Measurements from ENCODE around the gene NHLRC2. TPM values are rescaled to one million over a fixed set of nuclear protein-coding genes. Genes with fewer than 3 reads are reported as not detected.

Gene NHLRC2
- total and polyA plus RNA-seq, 2 of the 13 experiments (the other 11 are each of a cell fraction or from before 2014, with no cell fraction given), result 7.6 to 12.7 TPM

GRCh38 chr10:113880236-113880635 lies 25.8 kb downstream of the NHLRC2 start:
- H4K20me1 ChIP-seq (ENCODE audit: insufficient read depth, low read length), result no peaks in the 10 kb centered on the region
- no peak for ATAC-seq
- intact Hi-C loops (cut with micrococcal nuclease; ENCODE audit: unreplicated experiment) (no loop called here), in situ Hi-C loops (cut with HindIII; ENCODE audit: extremely low pct_ligation_motif_present, low pct_unique_long_range_greater_than_20kb) (no loop called here)
- H3K36me3 ChIP-seq (replicated peaks in 1 of 2; ENCODE audit: control insufficient read depth in 1 of 2, insufficient read depth in 2 of 2, low read length in 2 of 2), result peaks cover 0 to 13% of the 10 kb centered on the region in 2 experiments; a peak in 2 of 5 replicates
- peaks cover 4% of the 10 kb centered on the region for H3K79me2 ChIP-seq (ENCODE audit: insufficient read depth, low read length)
- no peaks in the 10 kb centered on the region for H3K27me3 ChIP-seq (ENCODE audit: control insufficient read depth in 1 of 2, insufficient read depth in 2 of 2, low read length in 2 of 2)
- POLR2A ChIA-PET, result no interaction called here
- H3K4me3 ChIP-seq (replicated peaks in 1 of 3; ENCODE audit: insufficient read depth in 1 of 3, low read depth in 2 of 3, low read length in 3 of 3), result no peak overlapping the region
- H3K4me1 ChIP-seq (ENCODE audit: insufficient read depth, low read length), result no peaks in the 10 kb centered on the region
- CTCF ChIA-PET (ENCODE audit: low intra/inter-chr PET ratio, low total read pairs), result no interaction called here
- no peaks in the 10 kb centered on the region for H3K9me3 ChIP-seq (ENCODE audit: low read length)
- no peak overlapping the region for H3K4me2 ChIP-seq (ENCODE audit: low read depth, low read length)
- no peak for TF ChIP-seq CEBPZ (IDR thresholded peaks at IDR 0.05; ENCODE audit: low read length)
- TF ChIP-seq CCDC6 (CRISPR knock-in tag; IDR thresholded peaks at IDR 0.05), result no peak
- TF ChIP-seq ZNF253 (CRISPR knock-in tag; IDR thresholded peaks at IDR 0.05; ENCODE audit: borderline replicate concordance), result no peak
- TF ChIP-seq CCAR2 (optimal IDR thresholded peaks at IDR 0.05; ENCODE audit: low read depth, low read length), result no peak
- no peak for TF ChIP-seq AKAP8 (CRISPR knock-in tag; IDR thresholded peaks at IDR 0.05)
- no peak for TF ChIP-seq PCBP1 (IDR thresholded peaks at IDR 0.05; ENCODE audit: borderline replicate concordance, low read depth, low read length)
- no peak for TF ChIP-seq CBX5 (CRISPR knock-in tag; IDR thresholded peaks at IDR 0.05; ENCODE audit: borderline replicate concordance)
- no peak for TF ChIP-seq SMARCC2 (IDR thresholded peaks at IDR 0.05)
- no peak for TF ChIP-seq ZBTB7B (CRISPR knock-in tag; IDR thresholded peaks at IDR 0.05)
- no peak for TF ChIP-seq STAT5B (CRISPR knock-in tag; IDR thresholded peaks at IDR 0.05)
- no peak overlapping the region for H3K27ac ChIP-seq (ENCODE audit: extremely low read length, insufficient read depth, low read length)
- DNase-seq (ENCODE audit: low spot score), result no peak
- H2AFZ ChIP-seq (ENCODE audit: low read length), result no peak overlapping the region
- no TSS peak for BruUV-seq (replicated peaks)
- FAIRE-seq, result no peak
- H3K9ac ChIP-seq (ENCODE audit: insufficient read depth, low read depth, low read length), result no peak overlapping the region
- WGBS (ENCODE audit: low lambda C conversion rate), result 96% methylated on average over 1 of the region's 1 CpG
